HG02763 (cell line): ENCODE measurements around the gene COL23A1.

Experiments
- ATAC-seq: cut with Tn5 transposase; IDR thresholded peaks from one replicate; pipeline ENCODE4 v1.9.1; 2021; ENCODE audit warnings: mild to moderate bottlenecking, moderate library complexity; ENCODE audit not compliant: unreplicated experiment

Gene COL23A1

DNA sequence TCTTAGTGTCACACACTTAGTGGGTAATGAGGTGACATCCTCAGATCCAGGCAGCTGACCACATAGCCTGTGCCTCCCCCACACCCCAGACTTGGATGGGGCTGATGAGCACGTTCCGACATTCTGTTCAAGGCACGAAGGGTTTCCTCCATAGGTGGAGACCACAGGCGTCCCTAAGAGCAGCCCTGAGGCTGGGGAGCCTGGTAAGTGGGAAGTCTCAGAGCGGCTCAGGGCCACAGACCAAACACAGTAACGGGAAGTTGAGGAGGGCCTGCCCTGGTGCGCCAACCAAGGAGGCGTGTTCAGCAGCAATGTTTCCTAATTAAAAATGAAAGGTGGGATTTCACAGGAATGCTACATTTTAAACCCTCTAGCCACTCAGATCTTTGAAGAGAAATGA is 255.3 kb downstream of the COL23A1 start:
- no peak for ATAC-seq

DNA sequence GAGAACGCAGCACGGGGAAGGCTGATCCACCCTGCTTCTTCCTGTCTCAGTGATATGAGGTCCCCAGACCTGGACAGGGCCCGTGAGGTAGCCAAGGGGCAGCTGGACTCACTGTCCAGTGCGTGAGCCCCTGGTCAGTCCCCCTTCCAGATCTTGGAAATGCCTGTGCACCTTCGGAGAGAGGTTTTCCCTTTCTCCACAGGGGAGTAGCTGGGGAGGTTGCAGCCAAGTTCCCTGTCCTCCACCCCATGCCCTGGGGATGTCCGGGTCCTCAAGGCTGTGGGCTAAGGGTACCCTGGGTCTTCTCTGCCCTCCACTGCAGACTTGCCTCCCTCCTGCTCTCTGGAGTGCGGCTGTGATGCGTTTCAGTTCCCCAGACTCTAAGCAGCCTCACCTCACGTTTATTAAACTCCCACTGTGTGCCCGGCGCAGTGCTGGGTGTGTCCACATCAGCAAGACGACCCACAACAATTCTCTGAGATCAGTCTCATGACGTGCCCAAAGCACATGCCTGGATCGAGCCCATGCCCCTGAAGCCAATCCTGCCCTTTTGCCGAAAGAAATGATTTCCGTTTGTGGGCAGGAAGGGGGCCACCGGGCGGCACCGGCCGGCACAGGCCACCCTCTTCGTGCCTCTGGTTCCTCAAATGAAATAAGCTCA is 256.2 kb downstream of the COL23A1 start:
- no peak for ATAC-seq

DNA sequence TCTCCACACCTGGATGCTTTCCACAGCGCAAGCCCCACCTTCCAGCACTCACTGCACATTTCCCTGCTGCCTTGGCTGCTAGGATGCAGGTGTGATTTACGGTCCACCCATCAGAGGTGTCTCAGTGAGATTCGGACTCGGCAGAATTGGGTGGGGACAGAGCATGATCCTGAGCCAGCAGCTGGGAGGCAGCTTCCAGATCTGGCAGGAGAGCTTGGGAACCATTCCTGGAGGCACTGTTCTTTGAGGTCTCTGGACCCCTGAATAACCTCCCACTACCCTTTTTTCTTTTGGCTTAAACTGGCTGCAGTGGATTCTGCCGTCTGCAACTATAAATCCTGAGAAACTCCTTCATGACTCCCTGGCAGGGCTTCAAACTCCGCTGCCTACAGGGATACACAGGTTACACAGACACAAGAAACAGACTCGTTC is 258.0 kb downstream of the COL23A1 start:
- ATAC-seq = no peak

DNA sequence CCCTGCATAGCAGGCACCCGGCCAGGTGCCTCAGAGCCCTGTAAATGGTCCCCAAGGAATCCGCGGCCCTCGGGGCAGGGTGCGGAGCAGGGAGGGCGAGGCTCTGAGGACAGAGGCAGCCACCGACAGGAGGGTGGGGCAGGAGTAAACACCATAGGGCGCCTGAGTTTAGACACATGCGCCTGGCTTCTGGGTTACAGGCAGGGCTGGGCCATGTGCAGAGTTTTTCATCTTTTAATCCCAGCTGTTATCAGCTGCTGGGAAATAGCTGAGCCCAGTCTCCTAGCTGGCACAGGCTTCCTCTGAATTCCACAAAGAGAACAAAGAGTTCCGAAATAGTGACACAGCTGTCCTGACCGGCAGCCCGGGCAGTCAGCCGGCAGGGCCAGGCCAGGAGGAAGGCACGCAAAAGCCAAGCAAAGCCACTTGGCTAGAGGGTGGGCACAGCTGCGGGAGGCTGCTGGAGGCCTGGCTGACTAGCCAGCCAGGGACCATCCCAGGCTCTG is 258.6 kb downstream of the COL23A1 start:
- no peak for ATAC-seq

DNA sequence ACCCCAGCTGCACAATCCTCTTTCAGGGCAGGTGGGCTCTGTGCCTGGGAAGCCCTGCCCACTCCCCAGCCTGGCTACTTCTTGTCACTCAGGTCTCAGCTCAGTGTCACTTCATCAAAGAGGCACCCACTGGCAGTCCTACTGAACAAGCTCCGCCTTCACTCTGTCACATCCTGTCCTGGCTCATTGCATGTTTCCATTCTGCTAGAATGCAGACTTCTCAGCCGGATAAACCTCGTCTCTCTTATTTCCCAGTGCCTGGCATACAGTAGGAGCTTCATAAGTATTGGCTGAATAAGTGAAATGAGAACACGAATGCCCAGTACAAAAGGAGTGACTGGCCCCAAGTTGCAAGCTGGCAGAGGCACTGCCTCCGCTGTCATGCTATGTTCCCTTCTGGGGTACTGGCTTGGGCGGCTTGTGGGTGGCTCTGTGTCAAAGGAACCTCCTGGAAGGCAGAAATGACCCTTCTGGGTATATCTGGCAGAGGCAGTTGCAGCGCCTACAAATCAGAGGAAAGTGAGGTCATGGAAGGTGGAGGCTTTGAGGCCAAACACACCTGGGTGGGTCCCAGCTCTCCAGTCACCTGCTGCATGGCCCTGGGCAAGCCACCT is 259.3 kb downstream of the COL23A1 start:
- ATAC-seq = no peak

DNA sequence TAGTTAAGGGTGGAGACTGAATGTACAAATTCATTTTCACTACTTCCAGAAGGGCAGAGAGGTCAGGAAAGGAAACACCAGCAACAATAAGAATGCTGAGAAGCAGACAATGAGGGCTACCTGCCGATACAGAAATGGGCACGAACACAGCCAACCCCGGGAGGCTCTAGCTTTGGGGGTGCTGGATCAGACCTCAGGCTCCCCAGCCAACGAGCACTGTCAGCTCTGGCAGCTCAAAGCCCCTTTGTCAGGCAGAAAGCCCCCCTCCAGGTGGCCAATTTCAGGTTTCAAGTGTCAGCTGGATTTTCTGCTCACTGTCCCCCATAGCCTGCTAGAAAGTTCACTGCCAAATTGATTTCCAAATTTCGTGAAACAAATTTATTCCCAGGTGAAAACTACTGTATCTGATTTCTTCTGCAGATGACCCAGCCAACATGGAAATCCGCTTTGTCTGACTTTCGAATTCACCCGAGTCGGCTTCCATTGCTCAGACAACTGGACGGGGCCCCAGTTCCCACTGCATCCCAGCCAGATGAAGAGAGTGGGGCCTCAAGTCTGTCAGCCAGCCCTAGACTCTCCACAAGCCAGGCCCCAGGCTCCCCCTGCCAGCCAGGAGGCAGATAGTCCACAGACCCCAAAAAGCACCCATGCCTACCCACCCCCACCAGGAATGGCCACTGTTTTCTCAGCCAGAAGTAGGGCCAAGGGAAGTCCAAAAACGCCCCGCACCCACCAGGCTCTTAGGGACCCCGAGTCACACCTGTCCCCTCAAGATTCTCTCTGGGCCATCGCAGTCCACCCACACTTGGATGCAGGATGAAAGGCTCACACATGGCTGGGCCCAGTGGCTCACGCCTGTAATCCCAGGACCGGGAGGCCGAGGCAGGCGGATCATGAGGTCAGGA is 261.1 kb downstream of the COL23A1 start:
- no peak for ATAC-seq

DNA sequence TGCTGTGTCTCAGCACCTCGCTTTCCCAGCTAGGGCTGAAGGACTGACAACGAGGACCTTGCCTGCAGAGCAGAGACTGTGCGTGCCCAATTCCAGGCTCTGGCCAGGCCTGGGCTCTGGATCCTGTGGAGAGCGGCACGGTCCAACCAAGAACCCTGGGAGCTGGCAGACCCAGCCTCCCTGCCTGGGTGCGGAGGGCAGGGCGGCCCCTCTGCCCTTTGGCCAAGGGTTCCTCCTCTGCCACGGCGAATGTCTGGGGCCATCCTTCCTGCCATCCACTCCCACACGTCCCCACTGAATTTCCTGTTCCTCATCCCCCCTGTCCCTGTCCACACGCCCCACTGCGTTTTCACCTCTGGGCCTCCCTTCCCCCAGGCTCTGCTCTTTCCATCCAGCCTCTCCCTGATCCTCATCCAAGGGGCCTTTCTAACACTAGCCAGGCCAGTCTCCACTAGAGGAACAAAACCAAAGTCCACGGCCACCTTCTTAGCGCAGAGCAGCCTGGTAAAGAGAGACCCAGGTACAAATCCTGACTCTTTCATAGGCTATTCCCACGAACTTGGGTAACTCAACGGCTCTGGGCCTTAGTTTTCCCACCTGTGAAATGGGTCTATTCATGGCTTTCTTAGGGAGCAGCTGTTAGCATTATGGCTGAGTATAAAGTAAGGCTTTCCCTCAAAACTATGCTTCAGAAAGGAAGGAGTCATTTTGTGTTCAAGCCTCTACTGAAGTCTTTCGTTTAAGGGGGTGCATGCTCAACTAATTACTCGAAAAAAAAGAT is 262.1 kb downstream of the COL23A1 start:
- no peak for ATAC-seq

DNA sequence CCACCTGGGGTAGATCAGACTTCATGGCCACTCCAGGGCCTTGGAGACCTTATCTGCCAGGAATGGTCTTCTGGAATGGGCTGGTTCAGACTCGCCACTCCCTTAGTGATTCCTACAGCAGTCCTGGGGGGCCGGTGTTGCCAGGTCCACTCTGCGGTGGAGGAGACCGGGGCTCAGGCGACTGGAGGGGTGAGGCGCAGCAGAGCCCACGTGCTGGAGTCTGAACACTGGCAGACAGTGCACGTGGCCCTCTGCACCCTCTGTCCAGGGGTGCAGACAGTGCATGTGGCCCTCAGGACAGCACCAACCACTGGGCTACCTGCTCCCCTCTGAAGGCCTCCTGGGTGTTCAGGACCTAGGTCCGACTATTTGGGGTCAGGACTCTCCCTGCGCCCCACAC is 262.7 kb downstream of the COL23A1 start:
- ATAC-seq = no peak

DNA sequence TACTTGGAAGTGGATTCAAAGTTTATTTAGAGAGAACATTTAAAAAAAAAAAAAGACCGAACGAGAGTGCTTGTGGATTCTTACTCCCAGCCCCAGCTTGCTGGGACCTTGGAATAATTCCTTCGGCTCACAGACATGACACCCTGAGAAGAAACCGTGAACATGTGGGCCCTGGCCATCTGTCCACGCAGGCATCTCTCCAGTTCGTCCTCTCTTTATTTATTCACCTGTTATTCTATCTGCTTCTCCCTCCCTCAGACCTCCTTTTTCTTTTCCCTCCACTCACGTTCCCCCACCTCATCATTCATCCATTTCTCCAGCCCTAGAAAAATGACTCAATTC is 263.8 kb downstream of the COL23A1 start:
- ATAC-seq = no peak

DNA sequence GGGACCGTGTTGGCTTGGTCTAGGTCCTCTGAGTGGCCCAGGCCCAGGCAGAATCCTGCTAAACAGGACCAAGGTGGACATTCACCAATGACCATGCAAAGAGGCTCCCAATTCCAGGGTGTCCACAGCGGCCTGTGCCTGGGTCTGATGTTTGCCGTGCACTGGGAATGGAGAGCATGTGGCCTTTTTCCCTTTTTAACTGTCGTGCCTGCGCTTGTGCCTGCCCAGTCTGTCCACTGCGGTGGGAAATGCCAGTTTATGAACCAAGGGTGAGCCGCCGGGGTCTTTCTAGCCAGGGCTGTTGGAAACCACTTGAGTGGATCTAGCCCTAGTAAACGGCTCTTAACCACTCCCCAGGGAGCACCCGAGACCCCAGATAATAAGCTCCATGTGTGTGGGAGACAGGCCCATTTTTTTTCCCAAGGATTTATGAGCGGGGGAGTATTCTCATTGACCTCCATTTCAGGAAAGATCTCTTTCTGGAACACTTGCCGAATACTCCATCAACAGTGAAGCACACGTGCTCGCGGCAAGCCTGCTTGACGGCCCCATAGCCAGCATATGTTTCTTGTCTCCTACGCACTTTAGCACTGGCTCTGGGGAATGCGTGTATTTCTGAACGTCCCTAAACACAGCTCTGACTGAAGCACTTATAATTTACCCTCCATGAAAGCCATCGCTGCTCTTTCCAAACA is 264.4 kb downstream of the COL23A1 start:
- no peak for ATAC-seq

DNA sequence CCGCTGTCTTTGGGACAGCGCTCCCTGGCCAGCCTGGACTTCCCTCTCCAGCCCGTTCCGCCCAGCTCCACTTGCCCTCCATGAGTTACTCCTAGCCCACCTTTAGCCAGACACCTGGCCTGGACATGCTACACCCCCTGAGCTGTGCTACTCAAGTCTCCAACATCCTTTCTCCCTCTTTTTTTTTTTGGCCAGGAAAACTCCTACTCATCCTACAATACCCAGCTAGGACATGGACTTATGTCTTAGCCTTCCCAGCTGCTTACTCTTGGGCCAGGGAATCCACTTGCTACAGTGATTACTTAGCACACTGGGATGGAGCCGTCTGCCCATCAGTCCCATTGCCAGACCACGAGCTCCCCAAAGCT is 264.9 kb downstream of the COL23A1 start:
- no peak for ATAC-seq

DNA sequence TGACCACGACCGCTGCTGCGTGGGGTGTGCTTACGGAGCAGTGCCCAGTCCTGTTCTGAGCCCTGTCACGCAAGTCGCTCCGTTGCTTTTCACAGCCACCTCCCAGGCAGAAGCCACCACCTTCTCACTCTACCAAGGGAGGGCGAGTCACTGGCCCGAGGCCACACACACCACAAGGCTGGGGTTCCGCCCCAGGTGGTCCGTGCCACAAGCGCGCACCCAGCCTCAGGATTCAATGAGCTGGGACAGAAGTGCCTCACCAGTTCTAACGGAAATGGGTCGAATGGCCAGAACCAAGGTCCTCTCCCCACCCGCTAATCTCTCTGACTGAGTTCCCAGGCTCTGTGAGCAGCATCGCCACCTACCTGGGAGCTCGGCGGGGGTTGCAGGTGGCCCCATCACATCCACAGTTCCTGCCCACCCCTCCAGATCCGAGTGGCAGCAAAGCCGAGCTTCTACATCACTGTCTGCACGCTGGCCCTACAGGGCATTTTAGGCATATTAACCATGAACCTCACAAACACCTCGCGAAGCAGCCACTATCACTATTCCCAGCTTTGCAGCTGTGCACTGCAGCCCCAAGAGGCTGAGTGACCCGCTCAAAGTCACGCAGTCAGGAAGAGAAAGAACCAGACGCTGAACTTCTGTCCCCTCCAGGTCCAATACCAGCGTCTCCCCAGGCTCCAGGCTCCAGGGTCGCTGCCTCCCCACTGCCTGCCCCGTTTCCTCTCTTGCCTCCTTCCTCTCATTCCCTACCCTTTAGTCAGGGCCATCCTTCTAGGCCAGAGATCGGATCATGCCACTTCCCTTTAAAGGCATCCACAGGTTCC is 265.5 kb downstream of the COL23A1 start:
- ATAC-seq = peak; percentile 68

DNA sequence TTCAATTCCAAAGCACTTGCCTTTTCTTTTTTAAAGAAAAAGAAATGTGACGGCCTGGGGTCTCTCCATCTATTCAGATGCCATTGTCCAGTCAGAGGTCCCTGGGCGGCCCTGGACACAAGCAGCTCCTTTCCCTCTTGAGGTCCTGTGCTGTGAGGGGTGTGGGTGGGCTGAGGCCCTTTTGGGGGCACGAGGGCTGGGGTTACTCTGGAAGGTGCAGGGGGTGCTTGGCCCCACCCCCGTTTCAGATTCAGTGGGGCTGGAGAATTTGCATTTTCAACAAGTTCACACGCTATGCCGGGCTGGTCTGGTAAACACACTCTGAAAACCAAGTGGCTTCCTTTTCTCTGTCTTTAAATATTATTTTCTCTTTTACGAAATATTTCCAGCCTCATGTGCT is 266.2 kb downstream of the COL23A1 start:
- ATAC-seq = peak; percentile 55

DNA sequence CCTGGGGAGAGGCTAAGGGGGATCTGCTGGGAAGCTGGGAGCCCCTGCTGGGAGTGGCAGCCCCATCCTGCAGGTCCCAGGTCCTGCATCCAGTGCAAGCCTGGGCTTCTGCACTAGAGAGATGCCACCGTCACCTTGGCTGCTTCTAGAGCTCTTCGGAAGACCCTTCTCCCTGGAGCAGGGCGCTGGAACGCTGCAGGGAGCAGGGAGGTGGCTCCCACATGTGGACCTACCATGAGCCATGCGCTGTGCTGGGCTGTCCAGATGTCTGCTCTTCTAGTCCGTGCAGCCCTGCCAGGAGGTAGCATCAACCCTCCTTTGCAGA is 266.7 kb downstream of the COL23A1 start:
- ATAC-seq = no peak

DNA sequence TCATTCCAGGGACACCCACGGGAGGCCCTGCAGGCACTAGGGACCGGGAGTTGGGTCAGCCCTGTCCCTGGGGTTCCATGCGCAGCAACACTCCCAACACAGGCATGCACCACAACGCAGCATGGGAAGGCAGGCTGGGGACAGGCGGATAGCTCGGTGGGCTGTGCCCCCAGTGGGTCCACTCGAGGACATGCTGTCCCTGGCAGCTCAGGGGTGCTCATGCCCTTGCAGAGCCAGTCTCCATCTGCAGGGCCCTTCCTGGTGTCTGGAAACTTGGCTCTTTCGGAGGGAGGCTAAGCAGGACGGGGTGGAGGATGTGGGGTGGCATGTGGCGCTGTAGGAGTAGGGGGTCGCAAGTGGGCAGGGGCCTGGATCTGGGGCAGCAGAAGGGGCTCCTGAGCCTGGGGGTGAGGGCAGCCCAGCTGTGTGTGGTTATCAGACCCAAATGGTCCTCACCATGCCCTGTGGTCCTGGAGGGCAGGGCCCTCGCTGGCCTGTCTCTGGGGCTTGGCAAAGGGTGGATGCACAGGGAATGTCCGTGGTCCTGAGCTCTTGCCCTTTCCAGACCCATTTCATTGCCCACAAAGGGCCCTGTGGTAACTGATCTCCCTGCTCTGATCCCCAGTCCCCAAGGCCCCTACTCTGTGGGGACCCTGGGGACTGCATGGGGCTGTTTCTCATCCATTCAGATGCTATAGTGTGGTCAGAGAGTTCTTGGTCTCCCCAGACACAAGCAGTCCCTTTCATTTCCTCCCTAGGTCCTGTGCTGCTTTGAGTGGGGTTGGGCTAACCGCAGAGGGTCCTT is 267.3 kb downstream of the COL23A1 start:
- ATAC-seq = no peak

DNA sequence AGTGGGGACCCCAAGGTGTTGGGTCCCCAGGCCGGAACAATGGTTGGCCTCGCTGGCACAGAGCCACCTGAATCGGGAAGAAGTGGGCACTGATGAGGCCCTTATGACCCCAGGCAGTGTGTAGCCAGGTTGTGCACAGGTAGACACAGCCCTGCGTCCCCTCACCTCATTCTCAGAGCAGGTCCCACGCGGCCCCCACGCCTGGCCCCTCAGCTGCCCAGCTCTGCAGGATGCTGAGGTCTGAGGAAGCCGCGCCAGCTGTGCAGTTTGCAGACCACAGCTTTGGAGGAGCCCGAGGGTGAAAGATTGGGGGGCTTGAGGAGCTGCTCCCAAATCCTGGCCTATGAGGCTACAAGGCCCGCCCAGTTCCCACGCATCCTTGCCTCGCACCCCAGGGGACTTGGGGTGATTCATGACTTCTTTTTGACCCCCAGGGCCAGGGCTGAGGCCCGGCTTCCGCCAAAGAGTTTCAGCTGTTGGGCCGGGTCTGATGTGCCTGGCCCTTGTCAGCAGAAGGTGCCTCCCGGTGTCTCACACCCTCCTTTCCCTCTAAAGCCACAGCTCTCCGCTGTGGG is 269.8 kb downstream of the COL23A1 start:
- ATAC-seq = no peak

DNA sequence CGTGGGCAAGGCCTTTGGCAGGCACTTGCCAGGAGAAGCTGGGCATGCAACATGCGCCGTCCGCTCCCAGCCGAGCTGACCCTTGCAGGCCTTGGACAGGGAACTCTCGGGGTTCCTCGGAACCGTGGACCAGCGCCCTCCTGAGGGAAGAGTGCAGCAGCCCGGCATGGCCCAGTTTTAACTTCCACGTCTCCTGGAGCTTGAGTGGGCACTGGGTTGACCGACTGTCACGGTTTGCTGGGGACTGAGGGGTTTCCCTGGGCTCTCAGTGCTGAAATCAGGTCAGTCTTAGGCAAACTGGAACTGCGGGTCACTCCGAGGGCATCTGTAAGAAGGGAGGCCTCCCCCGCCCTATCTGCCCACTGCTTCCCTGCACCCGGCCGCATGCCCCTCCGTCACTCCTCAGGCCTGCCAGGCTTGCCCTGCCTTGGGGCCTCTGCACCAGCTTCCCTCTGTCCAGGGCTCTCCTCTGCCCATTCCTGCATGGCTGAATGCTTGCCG is 270.6 kb downstream of the COL23A1 start:
- ATAC-seq = no peak

DNA sequence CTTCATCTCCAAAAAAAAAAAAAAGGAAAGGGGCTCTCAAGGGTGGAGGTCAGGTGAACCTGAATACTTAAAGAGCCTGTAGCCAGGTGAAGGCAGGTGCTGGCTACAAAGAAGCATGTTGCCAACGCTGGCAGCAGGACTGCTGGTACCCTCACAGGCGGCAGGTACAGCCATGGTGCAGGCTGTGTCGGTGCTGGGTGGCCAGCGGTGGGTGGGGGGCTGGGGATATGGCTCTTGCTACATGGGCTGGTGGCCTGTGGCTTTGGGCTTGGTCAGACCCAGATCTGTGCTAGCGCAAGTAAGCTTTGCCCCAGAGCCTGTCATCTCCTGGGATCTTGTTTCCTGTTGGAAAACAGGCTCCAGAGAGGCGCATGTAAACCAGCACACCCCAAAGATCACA is 271.3 kb downstream of the COL23A1 start:
- ATAC-seq = no peak
